HG03095 (cell line): Measurements from ENCODE around the gene TMEM164.

ENCODE experiments used
- ATAC-seq: cut with Tn5 transposase; IDR thresholded peaks from one replicate; pipeline ENCODE4 v1.9.1; 2021; ENCODE audit warnings: moderate library complexity; ENCODE audit not compliant: unreplicated experiment

The TMEM164 gene

GRCh38 chrX:110036162-110037033, 33.5 kb downstream of the TMEM164 start:
- no peak for ATAC-seq

GRCh38 chrX:110037178-110037577, 34.3 kb downstream of the TMEM164 start:
- no peak for ATAC-seq

- no peak for ATAC-seq
Observed at GRCh38 chrX:110038900-110039299, 36.0 kb downstream of the TMEM164 start.

GRCh38 chrX:110041980-110042379, 39.1 kb downstream of the TMEM164 start:
- no peak for ATAC-seq

- no peak for ATAC-seq
Observed at GRCh38 chrX:110042496-110042895, 39.6 kb downstream of the TMEM164 start.

- no peak for ATAC-seq
Observed at GRCh38 chrX:110043506-110043905, 40.6 kb downstream of the TMEM164 start.

GRCh38 chrX:110044346-110045249, 41.7 kb downstream of the TMEM164 start:
- no peak for ATAC-seq

GRCh38 chrX:110045421-110045820, 42.5 kb downstream of the TMEM164 start:
- ATAC-seq = no peak

GRCh38 chrX:110046001-110046400, 43.1 kb downstream of the TMEM164 start:
- ATAC-seq = no peak

- no peak for ATAC-seq
Observed at GRCh38 chrX:110046971-110047370, 44.1 kb downstream of the TMEM164 start.

GRCh38 chrX:110049096-110049495, 46.2 kb downstream of the TMEM164 start:
- no peak for ATAC-seq

GRCh38 chrX:110050386-110050785, 47.5 kb downstream of the TMEM164 start:
- no peak for ATAC-seq

GRCh38 chrX:110050901-110051300, 48.0 kb downstream of the TMEM164 start:
- no peak for ATAC-seq

GRCh38 chrX:110051559-110051958, 48.6 kb downstream of the TMEM164 start:
- no peak for ATAC-seq

GRCh38 chrX:110052303-110052702, 49.4 kb downstream of the TMEM164 start:
- ATAC-seq = no peak

- no peak for ATAC-seq
Observed at GRCh38 chrX:110053453-110053852, 50.5 kb downstream of the TMEM164 start.

GRCh38 chrX:110055616-110056015, 52.7 kb downstream of the TMEM164 start:
- no peak for ATAC-seq

- ATAC-seq = no peak
Observed at GRCh38 chrX:110056419-110056818, 53.5 kb downstream of the TMEM164 start.

GRCh38 chrX:110059410-110059809, 56.5 kb downstream of the TMEM164 start:
- no peak for ATAC-seq

- ATAC-seq = no peak
Observed at GRCh38 chrX:110060317-110060716, 57.4 kb downstream of the TMEM164 start.

GRCh38 chrX:110060846-110061537, 58.1 kb downstream of the TMEM164 start:
- ATAC-seq = no peak
